Tibial nerve (tissue), 4 donors: Measurements from ENCODE around the gene SARM1. TPM values are rescaled to one million over a fixed set of nuclear protein-coding genes. Genes with fewer than 3 reads are reported as not detected.

Experiments
- DNase-seq, 2 donors: peaks; one replicate each; pipeline ENCODE4 v3.0.0-alpha.2; 2019; ENCODE audit warnings: low spot score in 2 of 2
- H3K27ac ChIP-seq, 4 donors: fragments of 200-600 bp; sonication (generic) in 3 of 4; one replicate each; pipeline ENCODE4 v1.5.1; 2017 to 2019; ENCODE audit warnings: mild to moderate bottlenecking in 1 of 4
- H3K27me3 ChIP-seq, 2 donors: fragments of 200-600 bp; sonication (generic) in 1 of 2; one replicate each; pipeline versions ENCODE4 v1.5.1 to v1.6.0; 2017 to 2019
- H3K36me3 ChIP-seq, 3 donors: fragments of 200-600 bp; sonication (generic); one replicate each; pipeline ENCODE4 v1.5.1; 2018 to 2019
- H3K4me1 ChIP-seq, 4 donors: fragments of 200-600 bp; sonication (generic) in 3 of 4; one replicate each; pipeline ENCODE4 v1.5.1; 2017 to 2019
- H3K4me3 ChIP-seq, 4 donors: fragments of 200-600 bp; sonication (generic) in 3 of 4; one replicate each; pipeline ENCODE4 v1.5.1; 2017 to 2019; ENCODE audit warnings: mild to moderate bottlenecking in 1 of 4, moderate library complexity in 1 of 4
- H3K9me3 ChIP-seq, 4 donors: fragments of 200-600 bp; sonication (generic) in 3 of 4; one replicate each; pipeline ENCODE4 v1.5.1; 2017 to 2019
- CTCF ChIP-seq, 5 experiments: fragments of 200-600 bp in 3 of 5; fragments of 450-650 bp in 2 of 5; sonication (generic) in 3 of 5; IDR thresholded peaks; one replicate each; pipeline ENCODE4 v1.5.1; 2016 to 2019; ENCODE audit warnings: antibody characterized with exemption in 5 of 5, mild to moderate bottlenecking in 3 of 5, moderate library complexity in 2 of 5
- EP300 ChIP-seq, 2 donors: sonication (generic); formaldehyde crosslinking; IDR thresholded peaks; one replicate each; pipeline ENCODE4 v1.6.1; 2017; ENCODE audit warnings: antibody characterized with exemption in 2 of 2, mild to moderate bottlenecking in 1 of 2
- POLR2A ChIP-seq, 2 donors: fragments of 450-650 bp; IDR thresholded peaks; one replicate each; pipeline ENCODE4 v1.6.1; 2017; ENCODE audit warnings: antibody characterized with exemption in 2 of 2, mild to moderate bottlenecking in 2 of 2, moderate library complexity in 2 of 2
- whole genome bisulfite sequencing, 2 donors: methylation state at CpG; one replicate each; pipeline ENCODE4 v1.1.5; 2018; 5-methylcytosine and 5-hydroxymethylcytosine counted together
- total RNA-seq, 4 donors: library from RNA; depleted of rRNA; stranded (reverse); fragments of >200 nt; gene quantifications; one replicate each; pipeline ENCODE4 v1.1.0, GENCODE V29; 2016

The SARM1 gene
- total RNA-seq, 4 donors from 2014 or later: 5.4 to 18.6 (median 13.8) TPM

GRCh38 chr17:28413804-28414203 lies 42.3 kb downstream of the SARM1 start:
- 50 to 54% methylated on average over 7 of the region's 7 CpGs for WGBS, 2 donors
- TF ChIP-seq CTCF (IDR thresholded peaks at IDR 0.05) (no peak), POLR2A (IDR thresholded peaks at IDR 0.05) (no peak), EP300 (IDR thresholded peaks at IDR 0.05) (no peak)
- H3K27me3 ChIP-seq: peaks cover 0 to 12% of the 10 kb centered on the region in 2 donors
- peaks cover 0 to 6% (median 0%) of the 10 kb centered on the region in 4 donors for H3K4me1 ChIP-seq
- no peak for DNase-seq
- H3K36me3 ChIP-seq: no peaks in the 10 kb centered on the region
- H3K9me3 ChIP-seq: no peaks in the 10 kb centered on the region
- H3K27ac ChIP-seq: no peak overlapping the region
- no peak overlapping the region for H3K4me3 ChIP-seq

DNA sequence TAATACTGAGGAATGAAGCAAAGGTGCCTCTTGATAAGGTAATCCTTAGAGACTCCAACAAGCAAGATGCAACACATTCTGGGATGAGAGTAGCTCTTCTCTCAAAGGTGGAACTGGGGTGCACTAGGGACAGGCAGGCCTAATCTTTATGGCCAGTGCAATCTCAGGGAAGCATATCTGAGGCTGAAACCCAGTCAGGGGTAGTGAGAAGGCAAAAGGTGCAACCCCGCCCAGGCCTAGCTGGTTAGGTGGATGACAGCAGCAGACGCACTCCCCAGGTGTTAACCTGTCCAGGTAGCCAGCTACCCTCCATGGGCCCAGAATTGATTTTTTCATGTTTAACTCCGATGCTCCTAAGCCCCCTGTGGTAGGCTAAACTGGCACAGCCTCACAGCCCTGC lies 44.4 kb downstream of the SARM1 start:
- no peaks in the 10 kb centered on the region for H3K36me3 ChIP-seq
- no peak overlapping the region for H3K4me3 ChIP-seq
- H3K4me1 ChIP-seq: peaks cover 0 to 6% (median 0%) of the 10 kb centered on the region in 4 donors
- peaks cover 0 to 12% of the 10 kb centered on the region in 2 donors for H3K27me3 ChIP-seq
- no peak for DNase-seq
- no peaks in the 10 kb centered on the region for H3K9me3 ChIP-seq
- 82 to 94% methylated on average over 3 of the region's 3 CpGs for WGBS, 2 donors
- H3K27ac ChIP-seq: no peak overlapping the region
- TF ChIP-seq POLR2A (IDR thresholded peaks at IDR 0.05) (no peak), CTCF (IDR thresholded peaks at IDR 0.05) (no peak)

DNA sequence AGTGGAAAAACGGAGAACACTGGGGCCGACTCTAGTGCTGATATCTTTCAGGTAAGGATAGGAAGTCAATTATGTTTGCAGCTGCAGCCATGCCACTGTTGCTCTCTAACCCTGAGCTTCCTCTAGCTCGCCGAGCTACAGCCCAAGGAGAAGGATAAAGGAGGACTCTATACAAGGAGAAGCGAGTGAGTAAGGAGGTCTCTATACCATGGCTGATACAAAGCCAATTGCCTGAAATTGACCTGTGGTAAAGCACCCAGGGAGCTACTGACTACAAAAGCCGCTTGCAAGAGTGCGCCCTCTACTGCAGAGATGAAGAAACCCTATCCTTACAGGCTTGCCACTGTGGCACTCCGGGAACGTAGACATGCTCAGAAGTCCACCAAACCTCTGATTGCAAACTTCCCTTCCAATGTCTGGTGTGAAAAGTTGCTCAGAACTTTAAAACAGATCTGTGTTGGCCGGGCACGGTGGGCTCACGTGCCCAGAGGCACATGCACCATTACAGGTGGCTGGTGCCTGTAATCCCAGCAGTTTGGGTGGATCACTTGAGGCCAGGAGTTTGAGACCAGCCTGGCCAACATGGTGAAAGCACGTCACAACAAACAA lies 45.3 kb downstream of the SARM1 start:
- TF ChIP-seq POLR2A (IDR thresholded peaks at IDR 0.05) (no peak), EP300 (IDR thresholded peaks at IDR 0.05) (no peak), CTCF (IDR thresholded peaks at IDR 0.05) (peak; percentile 12 to 50 (median 43))
- WGBS, 2 donors: 17 to 19% methylated on average over 13 of the region's 13 CpGs
- H3K36me3 ChIP-seq: no peaks in the 10 kb centered on the region
- peak in 1 of 2 donors; percentile 39 for DNase-seq
- no peak overlapping the region for H3K4me3 ChIP-seq
- peaks cover 0 to 6% (median 0%) of the 10 kb centered on the region in 4 donors for H3K4me1 ChIP-seq
- H3K27me3 ChIP-seq: peaks cover 0 to 12% of the 10 kb centered on the region in 2 donors
- H3K27ac ChIP-seq: no peak overlapping the region
- H3K9me3 ChIP-seq: no peaks in the 10 kb centered on the region

DNA sequence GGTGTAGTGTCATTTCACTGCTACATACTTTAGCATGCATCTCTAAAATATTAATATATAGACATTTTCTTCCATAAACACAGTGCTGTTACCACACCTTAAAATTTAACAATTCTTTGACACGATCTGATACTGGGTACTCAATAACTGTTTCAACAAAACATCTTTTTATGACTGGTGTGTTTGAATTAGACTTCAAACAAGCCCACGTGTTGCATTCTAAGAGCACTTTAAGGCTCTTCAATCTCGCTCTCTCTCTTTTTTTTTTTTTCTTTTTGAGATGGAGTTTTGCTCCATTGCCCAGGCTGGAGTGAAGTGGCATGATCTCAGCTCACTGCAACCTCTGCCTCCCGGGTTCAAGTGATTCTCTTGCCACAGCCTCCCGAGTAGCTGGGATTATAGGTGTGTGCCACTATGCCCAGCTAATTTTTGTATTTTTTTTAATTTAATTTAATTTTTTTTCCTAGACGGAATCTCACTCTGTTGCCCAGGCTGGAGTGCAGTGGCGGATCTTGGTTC lies 50.4 kb downstream of the SARM1 start:
- no peak overlapping the region for H3K27ac ChIP-seq
- 71 to 77% methylated on average over 7 of the region's 7 CpGs for WGBS, 2 donors
- no peaks in the 10 kb centered on the region for H3K27me3 ChIP-seq
- no peak for DNase-seq
- peaks cover 0 to 3% (median 0%) of the 10 kb centered on the region in 4 donors for H3K4me1 ChIP-seq
- no peaks in the 10 kb centered on the region for H3K36me3 ChIP-seq
- TF ChIP-seq EP300 (IDR thresholded peaks at IDR 0.05) (no peak), CTCF (IDR thresholded peaks at IDR 0.05) (no peak), POLR2A (IDR thresholded peaks at IDR 0.05) (no peak)
- H3K4me3 ChIP-seq: no peak overlapping the region
- H3K9me3 ChIP-seq: no peaks in the 10 kb centered on the region

- Histone ChIP-seq H3K4me3 (no peak overlapping the region), H3K4me1 (no peaks in the 10 kb centered on the region), H3K27ac (no peak overlapping the region), H3K9me3 (no peaks in the 10 kb centered on the region), H3K27me3 (no peaks in the 10 kb centered on the region), H3K36me3 (no peaks in the 10 kb centered on the region)
- WGBS, 2 donors: 83% methylated on average over 13 of the region's 13 CpGs
- TF ChIP-seq EP300 (IDR thresholded peaks at IDR 0.05): no peak
- no peak for TF ChIP-seq CTCF (IDR thresholded peaks at IDR 0.05)
- no peak for TF ChIP-seq POLR2A (IDR thresholded peaks at IDR 0.05)
- no peak for DNase-seq
Observed at GRCh38 chr17:28425206-28425605, 53.7 kb downstream of the SARM1 start.
